GM12878 (cell line): ENCODE measurements around the gene RPL32. TPM values are rescaled to one million over a fixed set of nuclear protein-coding genes. Genes with fewer than 3 reads are reported as not detected.
"Not testable (repeated sequence)": the region's sequence is repeated elsewhere in the genome, so short reads cannot be mapped to it uniquely, and the experiment has no call there.

Experiments
- ATAC-seq: fragments of 200-7000 bp; cut with Tn5 transposase; 3 replicates; pipeline ENCODE4 v1.9.1; 2020; ENCODE audit warnings: mild to moderate bottlenecking, moderate library complexity
- BruUV-seq: library from RNA; stranded (reverse); fragments of 400-500 nt; replicated peaks from 2 replicates; lab custom pipeline; 2021; lab: Mats Ljungman, UMichigan
- CTCF ChIA-PET: fragments of 300-600 bp; sonication (Branson Sonifier 250); formaldehyde crosslinking; extraction: SDS; loops from one replicate; lab custom pipeline; 2021; ENCODE audit warnings: inconsistent platforms; lab: Yijun Ruan, JAX
- POLR2A ChIA-PET: fragments of 350-600 bp; formaldehyde crosslinking; extraction: SDS; loops from one replicate; lab custom pipeline; 2021; ENCODE audit warnings: inconsistent platforms; lab: Charles Lee
- RAD21 ChIA-PET: fragments of 300-600 bp; sonication (Branson Sonifier 250); formaldehyde crosslinking; loops from one replicate; lab custom pipeline; 2023; ENCODE audit warnings: antibody characterized with exemption; ENCODE audit not compliant: unreplicated experiment; lab: Charles Lee
- SMC1A ChIA-PET: fragments of 300-600 bp; sonication (Branson Sonifier 250); formaldehyde crosslinking; loops from one replicate; lab custom pipeline; 2023; ENCODE audit not compliant: unreplicated experiment, uncharacterized antibody; lab: Charles Lee
- DNase-seq: peaks from one replicate; pipeline ENCODE4 v3.0.0-alpha.2; 2011; ENCODE audit warnings: low read depth, low spot score
- FAIRE-seq: peaks from 3 replicates; lab custom pipeline; 2011; peaks lifted over from hg19 to GRCh38; lab: Jason Lieb, UNC
- H2AFZ ChIP-seq: 2 replicates; pipeline ENCODE4 v1.6.0; 2011; ENCODE audit warnings: low read depth, low read length, control low read depth; ENCODE audit not compliant: control insufficient read depth
- H3K27ac ChIP-seq: 2 replicates; pipeline ENCODE4 v1.5.1; 2011; ENCODE audit warnings: control low read depth; ENCODE audit not compliant: control insufficient read depth, insufficient read depth
- H3K27me3 ChIP-seq, 2 experiments: replicated peaks in 1 of 2; 2 replicates each; pipeline versions ENCODE4 v1.6.0 to v1.6.1; 2011; ENCODE audit warnings: low read length in 1 of 2; ENCODE audit not compliant: control insufficient read depth in 2 of 2, insufficient read depth in 2 of 2
- H3K36me3 ChIP-seq, 2 experiments: 2 replicates each; pipeline ENCODE4 v1.5.1; 2011; ENCODE audit warnings: low read length in 1 of 2; ENCODE audit not compliant: control insufficient read depth in 2 of 2, insufficient read depth in 2 of 2
- H3K4me1 ChIP-seq: 2 replicates; pipeline ENCODE4 v1.6.1; 2011; ENCODE audit warnings: mild to moderate bottlenecking, low read length, moderate library complexity, mixed read lengths; ENCODE audit not compliant: control insufficient read depth, insufficient read depth
- H3K4me2 ChIP-seq: 2 replicates; pipeline ENCODE4 v1.6.0; 2011; ENCODE audit warnings: control low read depth; ENCODE audit not compliant: control insufficient read depth, insufficient read depth
- H3K4me3 ChIP-seq: fragments of 200-600 bp; sonication (generic); 2 replicates; pipeline ENCODE4 v1.5.1; 2016
- H3K79me2 ChIP-seq: 2 replicates; pipeline ENCODE4 v1.6.0; 2011; ENCODE audit warnings: low read length; ENCODE audit not compliant: control insufficient read depth, insufficient read depth
- H3K9ac ChIP-seq: 2 replicates; pipeline ENCODE4 v1.8.0; 2011; ENCODE audit warnings: low read length, control low read depth, mixed read lengths; ENCODE audit not compliant: control insufficient read depth, insufficient read depth
- H3K9me3 ChIP-seq: replicated peaks from 3 replicates; pipeline ENCODE4 v1.5.1; 2011; ENCODE audit warnings: mild to moderate bottlenecking, low read length; ENCODE audit not compliant: control insufficient read depth, insufficient read depth
- H4K20me1 ChIP-seq: 2 replicates; pipeline ENCODE4 v1.6.0; 2011; ENCODE audit not compliant: control insufficient read depth, insufficient read depth
- ASH2L ChIP-seq: fragments of 300-600, 200-600 bp; sonication (generic); IDR thresholded peaks from 2 replicates; pipeline ENCODE4 v1.6.1; 2017; ENCODE audit warnings: low read depth, mild to moderate bottlenecking, borderline replicate concordance
- CBX3 ChIP-seq: fragments of 200-600 bp; sonication (generic); IDR thresholded peaks from 2 replicates; pipeline ENCODE4 v1.6.1; 2016; ENCODE audit warnings: low read depth, borderline replicate concordance
- EP300 ChIP-seq, 2 experiments: fragments of 150-350 bp in 1 of 2; IDR thresholded peaks; 2 replicates each; pipeline ENCODE4 v1.6.1; 2011 to 2012; ENCODE audit warnings: low read depth in 2 of 2, low read length in 2 of 2, borderline replicate concordance in 1 of 2, improper control_type of control experiment in 1 of 2, inconsistent platforms in 1 of 2; ENCODE audit not compliant: control insufficient read depth in 1 of 2
- ESRRA ChIP-seq: IDR thresholded peaks from 2 replicates; pipeline ENCODE4 v1.6.1; 2012; ENCODE audit warnings: mild to moderate bottlenecking, low read length, improper control_type of control experiment
- FOS ChIP-seq: IDR thresholded peaks from 3 replicates; pipeline ENCODE4 v1.6.1; 2011; ENCODE audit warnings: borderline replicate concordance; ENCODE audit not compliant: insufficient read length; ENCODE audit errors: extremely low read depth
- MXI1 ChIP-seq: fragments of 150-350 bp; IDR thresholded peaks from 2 replicates; pipeline ENCODE4 v1.6.1; 2011; ENCODE audit warnings: low read depth, mild to moderate bottlenecking, inconsistent platforms, low read length, improper control_type of control experiment
- POLR2AphosphoS2 ChIP-seq: IDR thresholded peaks from 2 replicates; pipeline ENCODE4 v1.6.1; 2011; ENCODE audit warnings: low read depth, mild to moderate bottlenecking, low read length, improper control_type of control experiment, moderate library complexity
- SMAD5 ChIP-seq: IDR thresholded peaks from 2 replicates; pipeline ENCODE4 v1.6.1; 2016; ENCODE audit warnings: antibody characterized with exemption, low read depth
- SP1 ChIP-seq: IDR thresholded peaks from one replicate; pipeline ENCODE4 v1.6.1; 2011; ENCODE audit warnings: low read depth, low read length
- SPI1 ChIP-seq: IDR thresholded peaks from 2 replicates; pipeline ENCODE4 v1.6.1; 2011; ENCODE audit warnings: low read depth, mild to moderate bottlenecking, low read length, moderate library complexity, borderline replicate concordance; ENCODE audit not compliant: insufficient read depth
- ZNF384 ChIP-seq: IDR thresholded peaks from 2 replicates; pipeline ENCODE4 v1.6.1; 2012; ENCODE audit warnings: low read depth, mild to moderate bottlenecking, low read length, improper control_type of control experiment, borderline replicate concordance
- WGBS: methylation state at CpG from one replicate; pipeline ENCODE4 v1.1.6; 2016; ENCODE audit warnings: low lambda C conversion rate; ENCODE audit not compliant: insufficient replicate concordance, insufficient coverage; ENCODE audit errors: missing lambda C conversion rate; 5-methylcytosine and 5-hydroxymethylcytosine counted together
- in situ Hi-C: fragments of 300-500 bp; cut with MboI; formaldehyde crosslinking; loops from 9 replicates; pipeline ENCODE4 v1.14.3; 2018; ENCODE audit warnings: mixed read lengths
- intact Hi-C: fragments of 100-400 bp; cut with micrococcal nuclease; formaldehyde crosslinking; loops from one replicate; pipeline ENCODE4 v1.14.2; 2022; ENCODE audit not compliant: unreplicated experiment
- polyA plus RNA-seq, 11 experiments: library from polyadenylated mRNA; depleted of rRNA in 4 of 11; unstranded in 6 of 11; stranded (reverse) in 5 of 11; fragments of >200 nt; fragmentation: Nextera tagmentation in 4 of 11; fragmentation: Illumina TruSeq in 1 of 11; extraction: Ambion mirVana in 4 of 11; extraction: Trizol in 1 of 11; gene quantifications; 1 replicate in 1 of 11; 2 replicates in 10 of 11; pipeline versions ENCODE4 v1.2.1 to v1.2.3, GENCODE V29; 2011 to 2016; ENCODE audit warnings: inconsistent platforms in 2 of 11, missing spikeins in 2 of 11, low read depth in 1 of 11
- total RNA-seq, 4 experiments: library from RNA; depleted of rRNA in 3 of 4; stranded (reverse); fragments of >200 nt in 3 of 4; fragmentation: Illumina TruSeq in 1 of 4; extraction: Trizol in 1 of 4; gene quantifications; 2 replicates each; pipeline versions ENCODE4 v1.2.1 to v1.2.3, GENCODE V29; 2013 to 2021

The RPL32 gene
- total and polyA plus RNA-seq, 10 of the 15 experiments (the other 5 are each of a cell fraction or from before 2014, with no cell fraction given) = 1,533 to 5,147 (median 3,350) TPM

DNA sequence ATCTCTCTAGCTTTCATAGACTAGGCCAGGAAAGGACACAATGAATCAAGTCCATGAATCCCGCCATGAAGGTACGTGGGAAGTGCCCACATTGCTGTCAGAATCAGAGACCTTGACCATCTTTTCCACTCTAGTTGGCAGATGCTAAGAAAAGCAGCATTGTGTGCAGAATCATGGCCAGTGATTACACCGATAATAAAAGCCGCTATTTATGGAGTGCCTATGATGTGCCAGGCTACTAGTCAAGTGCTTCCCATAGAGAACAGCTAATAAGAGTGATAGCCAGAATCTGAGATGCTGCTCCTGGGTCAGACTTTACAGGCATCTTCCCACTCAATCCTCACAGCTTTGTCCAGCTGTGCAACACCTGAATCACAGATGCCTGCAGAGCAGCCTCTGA is 13.2 kb upstream of the RPL32 start (continued):
- no peak for TF ChIP-seq ZNF384

DNA sequence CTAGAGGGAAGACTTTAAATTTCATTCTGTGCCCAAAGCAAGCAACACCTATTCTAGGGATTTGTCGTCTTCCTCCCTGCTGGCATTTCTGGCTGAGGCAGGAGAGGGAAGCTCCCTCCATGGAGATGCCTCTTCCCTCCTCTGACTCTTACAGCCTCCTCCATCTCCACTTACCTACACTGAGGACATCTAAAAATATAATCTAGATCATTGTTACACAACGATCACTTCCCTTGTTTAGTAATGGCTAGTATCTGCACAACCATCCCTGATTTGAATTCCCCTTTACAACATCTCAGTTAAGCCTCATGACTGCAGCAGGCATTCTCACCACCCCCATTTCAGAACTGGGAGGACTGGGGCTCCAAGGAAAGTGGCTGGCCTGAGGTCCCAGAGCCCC is 12.5 kb upstream of the RPL32 start:
- H3K27ac ChIP-seq, H3K4me1 ChIP-seq, in situ Hi-C loops, H4K20me1 ChIP-seq, H2AFZ ChIP-seq, H3K4me2 ChIP-seq, ATAC-seq, H3K4me3 ChIP-seq, H3K79me2 ChIP-seq, H3K9ac ChIP-seq, RAD21 ChIA-PET, H3K36me3 ChIP-seq, H3K9me3 ChIP-seq, intact Hi-C loops, H3K27me3 ChIP-seq, SMC1A ChIA-PET, POLR2A ChIA-PET, BruUV-seq, DNase-seq: not testable (repeated sequence)
- peak; percentile 64 for FAIRE-seq
- CTCF ChIA-PET = interaction anchor here (1.8 to 2.0 kb wide), 2 partner anchors 12 to 37 kb away, joined by 6 to 12 read pairs; partner anchors contain the start of gene RPL32
- 46% methylated on average over 2 of the region's 2 CpGs for WGBS

DNA sequence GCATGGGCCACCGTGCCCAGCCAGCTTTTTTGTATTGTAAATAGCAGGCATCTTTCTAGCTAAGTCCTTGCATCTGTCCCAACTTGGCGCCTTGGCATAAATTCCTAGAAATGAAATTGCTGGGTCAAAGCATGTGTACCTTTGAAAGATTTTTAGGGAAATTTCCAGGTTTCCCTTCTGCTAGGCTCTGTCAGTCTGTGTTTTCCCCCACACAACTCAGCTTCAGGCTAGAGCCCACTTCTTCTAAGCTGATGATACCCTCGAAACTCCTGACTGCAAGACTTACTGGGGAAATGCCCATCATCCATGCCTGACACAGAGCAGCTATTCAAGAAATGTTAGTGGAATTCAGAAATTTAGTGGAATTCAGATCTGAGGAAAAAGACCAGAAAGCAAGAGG is 10.8 kb upstream of the RPL32 start:
- ATAC-seq = no peak
- Histone ChIP-seq H3K79me2 (no peaks in the 10 kb centered on the region), H3K36me3 (no peaks in the 10 kb centered on the region), H3K9me3 (no peaks in the 10 kb centered on the region; the same call in 2 of the 3 replicates), H3K4me1 (no peaks in the 10 kb centered on the region), H3K27me3 (peaks cover 2% of the 10 kb centered on the region in 2 experiments; a peak in 2 of 4 replicates), H3K27ac (no peak overlapping the region), H4K20me1 (no peaks in the 10 kb centered on the region), H2AFZ (no peak overlapping the region), H3K4me2 (no peak overlapping the region), H3K4me3 (no peak overlapping the region), H3K9ac (no peak overlapping the region)
- ChIA-PET CTCF (interaction anchor here (0.8 to 2.3 kb wide), 6 partner anchors 10 to 39 kb away, joined by 3 to 16 read pairs (median 4); partner anchors contain the start of gene RPL32), RAD21 (interaction anchor here (0.7 kb wide), 1 partner anchor 65 kb away, joined by 3 read pairs; no protein-coding TSS in a partner anchor), POLR2A (no interaction called here), SMC1A (interaction anchor here (2.6 kb wide), 1 partner anchor 11 kb away, joined by 7 read pairs; the partner anchor contains the start of gene RPL32)
- FAIRE-seq = no peak
- BruUV-seq = no TSS peak
- intact Hi-C loops = no loop called here
- in situ Hi-C loops = no loop called here
- no peak for DNase-seq
- WGBS = 65% methylated on average over 3 of the region's 3 CpGs
- TF ChIP-seq ESRRA = no peak
- no peak for TF ChIP-seq CBX3
- no peak for TF ChIP-seq EP300 (IDR thresholded peaks at IDR 0.05; ENCODE audit: borderline replicate concordance in 1 of 2, control insufficient read depth in 1 of 2, low read depth in 2 of 2, low read length in 2 of 2)
- no peak for TF ChIP-seq POLR2AphosphoS2
- no peak for TF ChIP-seq MXI1
- no peak for TF ChIP-seq SPI1
- TF ChIP-seq SMAD5 = no peak
- no peak for TF ChIP-seq ASH2L
- TF ChIP-seq SP1 = no peak
- TF ChIP-seq FOS = no peak
